ENCODE results near the gene EPHB2. TPM values are rescaled to one million over a fixed set of nuclear protein-coding genes. Genes with fewer than 3 reads are reported as not detected.
A peak's percentile ranks its signal among the peaks of the same experiment; 100 is the strongest.

Gene EPHB2
- polyA plus RNA-seq, 3 donors: 11.4 to 16.6 (median 14.4) TPM

- DNase-seq: no peak
Observed at GRCh38 chr1:22749503-22749902, 38.9 kb downstream of the EPHB2 start.

- peak; percentile 43 for DNase-seq
Observed at GRCh38 chr1:22749919-22750684, 39.5 kb downstream of the EPHB2 start.

- no peak for DNase-seq
Observed at GRCh38 chr1:22750685-22751051, 40.0 kb downstream of the EPHB2 start.

- DNase-seq: no peak
Observed at GRCh38 chr1:22751124-22751531, 40.5 kb downstream of the EPHB2 start.

- no peak for DNase-seq
Observed at GRCh38 chr1:22752339-22752738, 41.7 kb downstream of the EPHB2 start.

- no peak for DNase-seq
Observed at GRCh38 chr1:22753481-22753971, 42.9 kb downstream of the EPHB2 start.

GRCh38 chr1:22754106-22754768 lies 43.6 kb downstream of the EPHB2 start:
- DNase-seq: no peak

- DNase-seq: no peak
Observed at GRCh38 chr1:22754824-22755223, 44.2 kb downstream of the EPHB2 start.

- DNase-seq: no peak
Observed at GRCh38 chr1:22755641-22756040, 45.0 kb downstream of the EPHB2 start.

GRCh38 chr1:22756125-22756735 lies 45.6 kb downstream of the EPHB2 start:
- no peak for DNase-seq

- no peak for DNase-seq
Observed at GRCh38 chr1:22760455-22760854, 49.8 kb downstream of the EPHB2 start.

- no peak for DNase-seq
Observed at GRCh38 chr1:22761101-22761500, 50.5 kb downstream of the EPHB2 start.

GRCh38 chr1:22761821-22762220 lies 51.2 kb downstream of the EPHB2 start:
- no peak for DNase-seq

- no peak for DNase-seq
Observed at GRCh38 chr1:22763487-22764200, 53.0 kb downstream of the EPHB2 start.

- DNase-seq: no peak
Observed at GRCh38 chr1:22767852-22768251, 57.2 kb downstream of the EPHB2 start.

- DNase-seq: no peak
Observed at GRCh38 chr1:22769932-22770331, 59.3 kb downstream of the EPHB2 start.

- peak; percentile 86 for DNase-seq
Observed at GRCh38 chr1:22772014-22772413, 61.4 kb downstream of the EPHB2 start.

GRCh38 chr1:22773981-22774832 lies 63.6 kb downstream of the EPHB2 start:
- no peak for DNase-seq

GRCh38 chr1:22774833-22775182 lies 64.2 kb downstream of the EPHB2 start:
- no peak for DNase-seq

GRCh38 chr1:22775478-22775877 lies 64.8 kb downstream of the EPHB2 start:
- DNase-seq: no peak

GRCh38 chr1:22776035-22776613 lies 65.5 kb downstream of the EPHB2 start:
- no peak for DNase-seq
